HepG2 (cell line): ENCODE results near the gene SETD3. TPM values are rescaled to one million over a fixed set of nuclear protein-coding genes. Genes with fewer than 3 reads are reported as not detected.

Experiments used
- ATAC-seq: fragments of 200-7000 bp; cut with Tn5 transposase; 3 replicates; pipeline ENCODE4 v1.9.1; 2020; ENCODE audit warnings: mild to moderate bottlenecking, moderate library complexity
- Bru-seq: library from RNA; stranded (reverse); fragments of 400-500 nt; gene quantifications from one replicate; lab custom pipeline; 2021; lab: Mats Ljungman, UMichigan
- BruChase-seq, 2 experiments: library from RNA; stranded (reverse); fragments of 400-500 nt; gene quantifications; one replicate each; lab custom pipeline; 2021; lab: Mats Ljungman, UMichigan
- BruUV-seq: library from RNA; stranded (reverse); fragments of 400-500 nt; replicated peaks from 2 replicates; lab custom pipeline; 2021; lab: Mats Ljungman, UMichigan
- CTCF ChIA-PET: fragments of 300-600 bp; formaldehyde crosslinking; extraction: SDS; loops from one replicate; lab custom pipeline; 2021; ENCODE audit warnings: low total read pairs, inconsistent platforms, low intra/inter-chr PET ratio; lab: Yijun Ruan, JAX
- POLR2A ChIA-PET: fragments of 350-600 bp; sonication (Branson Sonifier 250); formaldehyde crosslinking; loops from one replicate; lab custom pipeline; 2020; ENCODE audit warnings: antibody characterized with exemption, inconsistent platforms; lab: Yijun Ruan, JAX
- DNase-seq: peaks from one replicate; pipeline ENCODE4 v3.0.0-alpha.2; 2015; ENCODE audit warnings: low spot score
- FAIRE-seq: peaks from 3 replicates; lab custom pipeline; 2011; peaks lifted over from hg19 to GRCh38; lab: Jason Lieb, UNC
- H2AFZ ChIP-seq: one replicate; pipeline ENCODE4 v1.6.1; 2011; ENCODE audit warnings: low read length, inconsistent platforms
- H3K27ac ChIP-seq: fragments of 300-600 bp; 3 replicates; pipeline ENCODE4 v1.8.0; 2011; ENCODE audit warnings: mixed run types, mild to moderate bottlenecking, mixed read lengths, low read length, inconsistent platforms; ENCODE audit not compliant: insufficient read depth; ENCODE audit errors: extremely low read length
- H3K27me3 ChIP-seq, 2 experiments: fragments of 200-600 bp in 1 of 2; 2 replicates in 1 of 2; 3 replicates in 1 of 2; pipeline versions ENCODE4 v1.6.0 to v1.8.0; 2011; ENCODE audit warnings: low read length in 2 of 2, mild to moderate bottlenecking in 2 of 2, moderate library complexity in 2 of 2, inconsistent platforms in 1 of 2; ENCODE audit not compliant: insufficient read depth in 2 of 2, control insufficient read depth in 1 of 2
- H3K36me3 ChIP-seq, 2 experiments: fragments of 200-600 bp in 1 of 2; replicated peaks in 1 of 2; 2 replicates in 1 of 2; 3 replicates in 1 of 2; pipeline versions ENCODE4 v1.5.1 to v1.8.0; 2011; ENCODE audit warnings: low read length in 2 of 2, inconsistent platforms in 1 of 2; ENCODE audit not compliant: insufficient read depth in 2 of 2, control insufficient read depth in 1 of 2
- H3K4me1 ChIP-seq: 2 replicates; pipeline ENCODE4 v1.5.1; 2012; ENCODE audit warnings: low read length, inconsistent platforms; ENCODE audit not compliant: insufficient read depth
- H3K4me2 ChIP-seq: 2 replicates; pipeline ENCODE4 v1.6.0; 2011; ENCODE audit warnings: low read depth, low read length, inconsistent platforms
- H3K4me3 ChIP-seq, 3 experiments: fragments of 200-600 bp in 1 of 3; sonication (generic), shearing (Covaris generic) in 1 of 3; replicated peaks in 1 of 3; 2 replicates each; pipeline ENCODE4 v1.5.1; 2011 to 2016; ENCODE audit warnings: low read length in 3 of 3, inconsistent platforms in 2 of 3, low read depth in 2 of 3, mild to moderate bottlenecking in 2 of 3, control low read depth in 1 of 3, mixed read lengths in 1 of 3; ENCODE audit not compliant: insufficient read depth in 1 of 3
- H3K79me2 ChIP-seq: one replicate; pipeline ENCODE4 v1.6.1; 2011; ENCODE audit warnings: low read length, inconsistent platforms; ENCODE audit not compliant: insufficient read depth
- H3K9ac ChIP-seq: 2 replicates; pipeline ENCODE4 v1.6.0; 2011; ENCODE audit warnings: mild to moderate bottlenecking, low read depth, low read length, inconsistent platforms; ENCODE audit not compliant: insufficient read depth
- H3K9me3 ChIP-seq: 2 replicates; pipeline ENCODE4 v1.5.1; 2012; ENCODE audit warnings: mild to moderate bottlenecking, low read length
- H4K20me1 ChIP-seq: 2 replicates; pipeline ENCODE4 v1.6.0; 2011; ENCODE audit warnings: inconsistent platforms, mild to moderate bottlenecking, low read length, moderate library complexity; ENCODE audit not compliant: insufficient read depth
- GTF3A ChIP-seq: sonication (generic); formaldehyde crosslinking; conservative IDR thresholded peaks from 2 replicates; pipeline ENCODE4 v1.4.0; 2020; ENCODE audit warnings: mild to moderate bottlenecking, missing genetic modification reagents
- HDAC2 ChIP-seq: sonication (generic); formaldehyde crosslinking; IDR thresholded peaks from 2 replicates; pipeline ENCODE4 v1.4.0; 2020; ENCODE audit warnings: missing genetic modification reagents
- KDM6A ChIP-seq: IDR thresholded peaks from 2 replicates; pipeline ENCODE4 v1.6.1; 2016; ENCODE audit warnings: low read depth
- MED13 ChIP-seq: sonication (generic); formaldehyde crosslinking; IDR thresholded peaks from 2 replicates; pipeline ENCODE4 v1.5.0; 2020; ENCODE audit warnings: missing genetic modification reagents
- NFKBIZ ChIP-seq: IDR thresholded peaks from 2 replicates; pipeline ENCODE4 v1.6.1; 2018; ENCODE audit warnings: missing genetic modification reagents, missing compliant biosample characterization
- TCF7L2 ChIP-seq: IDR thresholded peaks from 2 replicates; pipeline ENCODE4 v1.6.1; 2011; ENCODE audit warnings: mild to moderate bottlenecking, low read depth, low read length, moderate library complexity
- WGBS: methylation state at CpG from one replicate; pipeline ENCODE4 v1.1.6; 2017; ENCODE audit warnings: low lambda C conversion rate; 5-methylcytosine and 5-hydroxymethylcytosine counted together
- in situ Hi-C: cut with HindIII; loops from 2 replicates; pipeline ENCODE4 v1.10.0; 2017; ENCODE audit warnings: low pct_unique_long_range_greater_than_20kb; ENCODE audit not compliant: extremely low pct_ligation_motif_present
- intact Hi-C: fragments of 100-400 bp; cut with micrococcal nuclease; formaldehyde crosslinking; loops from one replicate; pipeline ENCODE4 v1.10.0; 2022; ENCODE audit not compliant: unreplicated experiment
- long read RNA-seq, 2 experiments: library from RNA in 1 of 2; library from polyadenylated mRNA in 1 of 2; stranded (forward) in 1 of 2; unstranded in 1 of 2; transcript quantifications; one replicate each; pipeline ENCODE4 v2.0.0, GENCODE V29; 2019 to 2022
- polyA minus RNA-seq, 3 experiments: library from RNA; depleted of rRNA, polyadenylated mRNA; stranded (reverse); fragments of >200 nt; gene quantifications; 2 replicates each; pipeline ENCODE4 v1.2.3, GENCODE V29; 2011; ENCODE audit warnings: low replicate concordance in 1 of 3
- polyA plus RNA-seq, 8 experiments: library from polyadenylated mRNA; depleted of rRNA in 3 of 8; stranded (reverse) in 7 of 8; unstranded in 1 of 8; fragments of >200 nt; fragmentation: Illumina TruSeq in 4 of 8; extraction: Trizol in 4 of 8; gene quantifications; 2 replicates each; pipeline versions ENCODE4 v1.2.1 to v1.2.3, GENCODE V29; 2011 to 2016; ENCODE audit warnings: low read depth in 4 of 8, missing spikeins in 1 of 8, mixed read lengths in 1 of 8; ENCODE audit not compliant: insufficient read depth in 1 of 8
- total RNA-seq, 5 experiments: library from RNA; depleted of rRNA; stranded (reverse); fragments of >200 nt; fragmentation: Illumina TruSeq; extraction: Trizol; gene quantifications; 2 replicates each; pipeline ENCODE4 v1.2.3, GENCODE V29; 2016; ENCODE audit warnings: low read depth in 1 of 5
- TF ChIP-seq, protein P1 (sequence below): sonication (generic); formaldehyde crosslinking; IDR thresholded peaks from 2 replicates; pipeline ENCODE4 v1.5.1; 2020; ENCODE audit warnings: mild to moderate bottlenecking, missing genetic modification reagents, moderate library complexity
- TF ChIP-seq, protein P2 (sequence below): sonication (generic); formaldehyde crosslinking; IDR thresholded peaks from 2 replicates; pipeline ENCODE4 v1.4.0; 2020; ENCODE audit warnings: mild to moderate bottlenecking, missing genetic modification reagents
- TF ChIP-seq, protein P3 (sequence below): IDR thresholded peaks from 2 replicates; pipeline ENCODE4 v1.6.1; 2012; ENCODE audit warnings: inconsistent platforms

The SETD3 gene
- total RNA-seq (2016; rRNA removed; fragmentation: Illumina TruSeq; extraction: Trizol), result 67.1 and 71.2 TPM in 2 replicates
- 486 and 562 TPM in 2 replicates for total RNA-seq (2016; cell fraction: cytosol; rRNA removed; fragmentation: Illumina TruSeq; extraction: Trizol; ENCODE audit: low read depth)
- total RNA-seq (2016; cell fraction: insoluble cytoplasmic fraction; rRNA removed; fragmentation: Illumina TruSeq; extraction: Trizol), result 65.7 and 69.4 TPM in 2 replicates
- 174 and 189 TPM in 2 replicates for total RNA-seq (2016; cell fraction: membrane; rRNA removed; fragmentation: Illumina TruSeq; extraction: Trizol)
- total RNA-seq (2016; cell fraction: nucleus; rRNA removed; fragmentation: Illumina TruSeq; extraction: Trizol), result 32.6 and 38.0 TPM in 2 replicates
- 26.6 and 30.3 TPM in 2 replicates for polyA plus RNA-seq (2011; rRNA removed)
- polyA plus RNA-seq (2011; cell fraction: cytosol; rRNA removed), result 17.9 and 21.3 TPM in 2 replicates
- polyA plus RNA-seq (2011; cell fraction: nucleus; rRNA removed), result 9.0 and 9.6 TPM in 2 replicates
- 30.1 and 35.9 TPM in 2 replicates for polyA plus RNA-seq (2012)
- 31.4 and 32.0 TPM in 2 replicates for polyA plus RNA-seq (2016; cell fraction: cytosol; fragmentation: Illumina TruSeq; extraction: Trizol; ENCODE audit: low read depth)
- polyA plus RNA-seq (2016; cell fraction: insoluble cytoplasmic fraction; fragmentation: Illumina TruSeq; extraction: Trizol; ENCODE audit: low read depth), result 60.4 and 64.7 TPM in 2 replicates
- 47.6 and 54.1 TPM in 2 replicates for polyA plus RNA-seq (2016; cell fraction: membrane; fragmentation: Illumina TruSeq; extraction: Trizol; ENCODE audit: low read depth)
- 32.3 and 34.4 TPM in 2 replicates for polyA plus RNA-seq (2016; cell fraction: nucleus; fragmentation: Illumina TruSeq; extraction: Trizol; ENCODE audit: insufficient read depth, low read depth)
- polyA minus RNA-seq (2011; rRNA and poly(A)+ RNA removed; ENCODE audit: low replicate concordance), result 45.8 and 74.7 TPM in 2 replicates
- 54.3 and 55.8 TPM in 2 replicates for polyA minus RNA-seq (2011; cell fraction: cytosol; rRNA and poly(A)+ RNA removed)
- polyA minus RNA-seq (2011; cell fraction: nucleus; rRNA and poly(A)+ RNA removed), result 34.1 and 34.2 TPM in 2 replicates
- percentile 77 among the genes with signal in this experiment for Bru-seq, nascent RNA
- BruChase-seq, experiment 1, labeled RNA remaining after a 6-hour chase, result percentile 81 among the genes with signal in this experiment
- BruChase-seq, experiment 2, labeled RNA remaining after a 2-hour chase, result percentile 82 among the genes with signal in this experiment
- long read RNA-seq, experiment 1, transcript SETD3-202 (13 exons, 2,878 nt), result major isoform, 18 of 36 reads
- long read RNA-seq, experiment 1, partial matches to known transcripts, result 9 of 36 reads
- long read RNA-seq, experiment 1, other reads (novel, unspliced or antisense), result 6 of 36 reads
- long read RNA-seq, experiment 2, transcript SETD3-202 (13 exons, 2,878 nt), result major isoform, 21 of 88 reads
- long read RNA-seq, experiment 2, partial matches to known transcripts, result 46 of 88 reads
- long read RNA-seq, experiment 2, other reads (novel, unspliced or antisense), result 18 of 88 reads

DNA sequence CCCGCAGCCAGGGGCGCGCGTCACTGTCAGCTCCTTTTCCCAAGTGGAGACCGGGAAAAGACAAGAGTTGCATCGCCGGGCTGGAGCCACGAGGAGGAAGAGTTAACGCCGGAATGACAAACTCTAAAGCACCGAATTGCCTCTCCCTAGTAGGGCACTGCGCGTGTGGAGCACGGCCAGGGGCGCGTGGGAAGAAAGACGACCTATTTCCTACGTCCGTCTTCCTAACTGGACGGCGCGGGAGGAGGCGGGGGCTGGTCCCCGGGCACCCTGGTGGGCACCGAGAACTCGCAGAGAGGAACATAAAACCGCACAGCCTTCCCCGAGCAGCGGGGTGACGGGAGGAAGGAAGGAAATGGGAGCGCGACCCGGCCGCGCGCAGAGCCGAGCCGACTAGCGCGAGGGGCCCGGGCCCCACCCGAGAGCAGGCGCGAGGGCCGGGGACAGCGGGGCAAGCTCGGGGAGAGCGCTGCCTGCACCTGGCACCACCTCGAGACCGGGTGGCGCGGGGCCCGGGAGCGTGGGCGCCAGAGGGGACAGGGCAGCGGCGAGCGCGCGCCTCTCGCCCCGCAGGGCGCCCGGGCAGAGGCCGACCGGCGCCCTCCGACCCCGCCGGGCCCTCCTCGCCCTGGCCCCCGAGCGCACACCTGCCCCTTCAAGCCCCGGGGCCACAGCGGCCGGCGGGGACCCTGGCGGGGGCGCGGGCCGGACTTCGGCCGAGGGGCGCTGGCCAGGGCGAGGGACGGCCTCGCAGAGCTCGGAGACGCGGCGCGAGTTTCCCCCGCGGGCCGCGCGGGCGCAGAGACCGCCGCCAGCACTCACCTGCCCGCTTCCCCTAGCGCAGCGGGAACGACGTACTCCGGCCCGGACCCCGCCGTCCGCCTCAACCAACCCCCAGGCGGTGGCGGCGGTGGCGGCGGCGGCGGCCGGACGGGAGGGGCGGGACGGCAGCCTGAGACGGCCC is at the start of gene SETD3:
Gene SETD3, minus strand, starts transcription at position 954 of the 964 bp plus-strand sequence. CDS start 15,054 bp downstream, outside the sequence.
- BruUV-seq, result no TSS peak
- H3K4me2 ChIP-seq, result peak within 1 kb of the TSS; percentile 83
- WGBS, result 1% methylated on average over 18 of the region's 122 CpGs
- intact Hi-C loops (loop anchor here (5.0 kb wide), 1 partner anchor 583 kb away; no protein-coding TSS in a partner anchor), in situ Hi-C loops (no loop called here)
- H3K27me3 ChIP-seq, result no peaks in the 10 kb centered on the region; a peak in 1 of 5 replicates
- no peaks in the 10 kb centered on the region; a peak in 1 of 5 replicates for H3K36me3 ChIP-seq
- peak; percentile 16 for DNase-seq
- ATAC-seq, result no peak
- peak within 1 kb of the TSS; percentile 90 for H3K27ac ChIP-seq
- peaks cover 89% of the 10 kb centered on the region for H3K79me2 ChIP-seq
- peaks cover 59% of the 10 kb centered on the region for H3K4me1 ChIP-seq
- POLR2A ChIA-PET, result interaction anchor here (0.6 to 1.4 kb wide), 20 partner anchors 10 to 491 kb away, joined by 3 to 14 read pairs (median 4); partner anchors contain the start of genes CCDC85C and CYP46A1
- H3K9ac ChIP-seq, result peak within 1 kb of the TSS; percentile 93
- CTCF ChIA-PET, result no interaction called here
- no peaks in the 10 kb centered on the region for H3K9me3 ChIP-seq
- H2AFZ ChIP-seq, result no peak within 1 kb of the TSS
- H4K20me1 ChIP-seq, result peaks cover 42% of the 10 kb centered on the region
- H3K4me3 ChIP-seq, result peak within 1 kb of the TSS; percentile 92 to 97 (median 93)
- no peak for FAIRE-seq
- TF ChIP-seq NFKBIZ (CRISPR knock-in tag) (no peak), TCF7L2 (no peak), KDM6A (no peak), MED13 (CRISPR knock-in tag) (0 out of 2 replicates have a peak, but pooled peaks have one; percentile 18), GTF3A (CRISPR knock-in tag) (no peak), HDAC2 (CRISPR knock-in tag) (0 out of 2 replicates have a peak, but pooled peaks have one; percentile 20)
- TF ChIP-seq, protein P1, sequence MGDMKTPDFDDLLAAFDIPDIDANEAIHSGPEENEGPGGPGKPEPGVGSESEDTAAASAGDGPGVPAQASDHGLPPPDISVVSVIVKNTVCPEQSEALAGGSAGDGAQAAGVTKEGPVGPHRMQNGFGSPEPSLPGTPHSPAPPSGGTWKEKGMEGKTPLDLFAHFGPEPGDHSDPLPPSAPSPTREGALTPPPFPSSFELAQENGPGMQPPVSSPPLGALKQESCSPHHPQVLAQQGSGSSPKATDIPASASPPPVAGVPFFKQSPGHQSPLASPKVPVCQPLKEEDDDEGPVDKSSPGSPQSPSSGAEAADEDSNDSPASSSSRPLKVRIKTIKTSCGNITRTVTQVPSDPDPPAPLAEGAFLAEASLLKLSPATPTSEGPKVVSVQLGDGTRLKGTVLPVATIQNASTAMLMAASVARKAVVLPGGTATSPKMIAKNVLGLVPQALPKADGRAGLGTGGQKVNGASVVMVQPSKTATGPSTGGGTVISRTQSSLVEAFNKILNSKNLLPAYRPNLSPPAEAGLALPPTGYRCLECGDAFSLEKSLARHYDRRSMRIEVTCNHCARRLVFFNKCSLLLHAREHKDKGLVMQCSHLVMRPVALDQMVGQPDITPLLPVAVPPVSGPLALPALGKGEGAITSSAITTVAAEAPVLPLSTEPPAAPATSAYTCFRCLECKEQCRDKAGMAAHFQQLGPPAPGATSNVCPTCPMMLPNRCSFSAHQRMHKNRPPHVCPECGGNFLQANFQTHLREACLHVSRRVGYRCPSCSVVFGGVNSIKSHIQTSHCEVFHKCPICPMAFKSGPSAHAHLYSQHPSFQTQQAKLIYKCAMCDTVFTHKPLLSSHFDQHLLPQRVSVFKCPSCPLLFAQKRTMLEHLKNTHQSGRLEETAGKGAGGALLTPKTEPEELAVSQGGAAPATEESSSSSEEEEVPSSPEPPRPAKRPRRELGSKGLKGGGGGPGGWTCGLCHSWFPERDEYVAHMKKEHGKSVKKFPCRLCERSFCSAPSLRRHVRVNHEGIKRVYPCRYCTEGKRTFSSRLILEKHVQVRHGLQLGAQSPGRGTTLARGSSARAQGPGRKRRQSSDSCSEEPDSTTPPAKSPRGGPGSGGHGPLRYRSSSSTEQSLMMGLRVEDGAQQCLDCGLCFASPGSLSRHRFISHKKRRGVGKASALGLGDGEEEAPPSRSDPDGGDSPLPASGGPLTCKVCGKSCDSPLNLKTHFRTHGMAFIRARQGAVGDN (CRISPR knock-in tag), result peak; percentile 53
- TF ChIP-seq, protein P2, sequence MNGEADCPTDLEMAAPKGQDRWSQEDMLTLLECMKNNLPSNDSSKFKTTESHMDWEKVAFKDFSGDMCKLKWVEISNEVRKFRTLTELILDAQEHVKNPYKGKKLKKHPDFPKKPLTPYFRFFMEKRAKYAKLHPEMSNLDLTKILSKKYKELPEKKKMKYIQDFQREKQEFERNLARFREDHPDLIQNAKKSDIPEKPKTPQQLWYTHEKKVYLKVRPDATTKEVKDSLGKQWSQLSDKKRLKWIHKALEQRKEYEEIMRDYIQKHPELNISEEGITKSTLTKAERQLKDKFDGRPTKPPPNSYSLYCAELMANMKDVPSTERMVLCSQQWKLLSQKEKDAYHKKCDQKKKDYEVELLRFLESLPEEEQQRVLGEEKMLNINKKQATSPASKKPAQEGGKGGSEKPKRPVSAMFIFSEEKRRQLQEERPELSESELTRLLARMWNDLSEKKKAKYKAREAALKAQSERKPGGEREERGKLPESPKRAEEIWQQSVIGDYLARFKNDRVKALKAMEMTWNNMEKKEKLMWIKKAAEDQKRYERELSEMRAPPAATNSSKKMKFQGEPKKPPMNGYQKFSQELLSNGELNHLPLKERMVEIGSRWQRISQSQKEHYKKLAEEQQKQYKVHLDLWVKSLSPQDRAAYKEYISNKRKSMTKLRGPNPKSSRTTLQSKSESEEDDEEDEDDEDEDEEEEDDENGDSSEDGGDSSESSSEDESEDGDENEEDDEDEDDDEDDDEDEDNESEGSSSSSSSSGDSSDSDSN, result peak; percentile 54; the same call in 1 of the 2 replicates
- TF ChIP-seq, protein P3, sequence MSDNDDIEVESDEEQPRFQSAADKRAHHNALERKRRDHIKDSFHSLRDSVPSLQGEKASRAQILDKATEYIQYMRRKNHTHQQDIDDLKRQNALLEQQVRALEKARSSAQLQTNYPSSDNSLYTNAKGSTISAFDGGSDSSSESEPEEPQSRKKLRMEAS, result peak; percentile 59
